ENCODE measurements around the gene SNX21.
"Not testable (repeated sequence)": the region's sequence is repeated elsewhere in the genome, so short reads cannot be mapped to it uniquely, and the experiment has no call there.

Gene SNX21

DNA sequence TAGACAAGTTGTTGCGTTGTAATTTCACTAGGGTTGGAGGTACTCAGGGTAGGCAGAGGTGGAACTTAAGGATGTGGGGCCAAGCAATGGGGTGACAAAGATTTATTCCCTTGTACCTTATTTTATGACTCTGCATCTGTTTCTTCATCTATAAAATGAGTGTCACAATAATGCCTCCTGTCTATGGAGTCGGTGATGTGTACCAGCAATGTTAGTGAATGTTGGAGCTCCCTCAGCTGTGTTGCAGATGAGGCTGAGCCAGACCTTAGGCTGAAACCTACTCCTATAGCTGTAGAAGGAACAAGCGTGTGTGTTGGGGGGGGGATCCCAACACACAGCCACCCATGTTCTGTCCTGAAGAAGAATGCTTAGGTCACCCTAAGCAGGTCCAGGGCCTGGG lies 16.6 kb upstream of the SNX21 start:
- H3K4me3 Mint-ChIP-seq: no peak overlapping the region
- H3K4me1 Mint-ChIP-seq: peaks cover 21% of the 10 kb centered on the region
- H3K27ac Mint-ChIP-seq: no peak overlapping the region
- H3K27me3 Mint-ChIP-seq: peaks cover 13% of the 10 kb centered on the region
- H3K36me3 Mint-ChIP-seq: peaks cover 3% of the 10 kb centered on the region
- no peaks in the 10 kb centered on the region for H3K9me3 Mint-ChIP-seq
- no peak for ATAC-seq

DNA sequence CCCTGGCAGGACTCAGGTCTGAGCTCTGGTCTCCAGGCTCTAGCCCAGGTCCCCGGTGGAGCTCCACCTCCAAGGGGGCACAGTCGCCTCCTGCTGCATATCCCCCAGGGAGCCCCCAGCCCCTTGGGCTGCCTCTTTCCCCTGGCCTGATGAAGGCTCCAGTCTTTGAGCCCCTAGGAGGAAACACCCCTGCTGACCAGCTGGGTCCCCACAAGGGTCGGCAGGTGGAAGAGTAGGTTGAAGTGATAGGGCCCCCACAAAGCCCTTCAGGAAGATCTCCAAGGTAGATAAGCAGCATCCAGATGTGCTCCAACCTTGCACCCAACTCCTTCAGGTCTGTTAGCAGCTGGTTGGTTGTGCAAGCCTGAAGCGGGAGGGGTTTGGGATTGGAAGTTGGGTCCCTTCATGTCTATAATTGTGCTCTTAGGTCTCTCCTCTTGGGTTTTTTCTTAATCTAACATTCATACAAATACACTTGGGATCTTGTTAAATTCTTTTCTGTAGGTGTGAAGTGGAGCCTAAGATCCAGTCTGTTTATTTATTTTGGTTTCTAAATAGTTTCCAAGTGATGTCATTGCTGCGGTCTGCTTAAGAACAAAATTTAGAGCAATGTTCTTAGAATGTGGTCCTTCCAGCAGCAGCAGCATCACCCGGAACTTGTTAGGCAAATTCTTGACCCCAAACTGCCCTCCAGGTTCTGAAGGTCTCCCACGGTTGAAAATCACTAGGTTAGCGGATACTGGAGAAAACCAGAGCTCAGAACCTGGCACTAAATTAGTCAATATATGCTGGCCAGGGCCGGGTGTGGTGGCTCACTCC lies 16.0 kb upstream of the SNX21 start:
- Mint-ChIP-seq H3K9me3 (no peaks in the 10 kb centered on the region), H3K4me1 (peaks cover 18% of the 10 kb centered on the region), H3K36me3 (no peaks in the 10 kb centered on the region), H3K27ac (no peak overlapping the region), H3K27me3 (peaks cover 10% of the 10 kb centered on the region), H3K4me3 (no peak overlapping the region)
- ATAC-seq: no peak

DNA sequence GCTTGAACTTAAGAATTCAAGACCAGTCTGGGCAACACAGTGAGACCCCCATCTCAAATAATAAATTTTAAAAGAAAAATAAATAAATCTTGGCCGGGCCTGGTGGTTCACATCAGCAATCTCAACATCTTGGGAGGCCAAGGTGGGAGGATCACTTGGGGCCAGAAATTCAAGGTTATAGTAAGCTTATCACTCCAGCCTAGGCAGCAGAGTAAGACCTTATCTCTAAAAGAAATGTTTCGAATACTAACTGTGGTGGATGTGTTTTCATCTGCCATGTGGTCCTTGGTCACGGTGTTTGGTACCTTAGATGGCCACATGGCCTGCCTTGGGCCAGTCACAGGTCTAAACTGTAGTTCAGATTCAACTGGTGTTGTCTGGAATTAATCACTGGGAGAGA lies 15.4 kb upstream of the SNX21 start:
- no peaks in the 10 kb centered on the region for H3K36me3 Mint-ChIP-seq
- no peak for ATAC-seq
- H3K27ac Mint-ChIP-seq: no peak overlapping the region
- H3K4me3 Mint-ChIP-seq: no peak overlapping the region
- H3K4me1 Mint-ChIP-seq: peaks cover 18% of the 10 kb centered on the region
- peaks cover 10% of the 10 kb centered on the region for H3K27me3 Mint-ChIP-seq
- no peaks in the 10 kb centered on the region for H3K9me3 Mint-ChIP-seq

DNA sequence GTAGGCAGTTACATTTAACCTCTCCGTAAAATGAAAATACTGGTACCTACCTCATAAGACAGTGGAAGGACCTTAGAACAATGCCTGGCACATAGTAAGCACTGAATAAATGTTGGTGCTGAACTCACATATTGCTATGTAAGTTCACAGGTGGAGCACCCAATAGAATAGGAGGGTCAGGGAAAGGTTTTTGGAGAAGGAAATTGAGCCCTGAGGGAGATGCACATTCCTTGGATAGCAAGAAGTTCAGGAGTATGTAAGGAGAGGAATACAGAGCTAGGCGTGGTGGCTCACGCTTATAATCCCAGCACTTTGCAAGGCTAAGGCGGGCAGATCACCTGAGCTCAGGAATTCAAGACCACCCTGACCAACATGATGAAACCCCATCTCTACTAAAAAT lies 14.1 kb upstream of the SNX21 start:
- Mint-ChIP-seq H3K9me3 (no peaks in the 10 kb centered on the region), H3K27me3 (peaks cover 18% of the 10 kb centered on the region), H3K4me1 (peaks cover 26% of the 10 kb centered on the region), H3K36me3 (no peaks in the 10 kb centered on the region), H3K4me3 (no peak overlapping the region), H3K27ac (no peak overlapping the region)
- ATAC-seq: no peak

DNA sequence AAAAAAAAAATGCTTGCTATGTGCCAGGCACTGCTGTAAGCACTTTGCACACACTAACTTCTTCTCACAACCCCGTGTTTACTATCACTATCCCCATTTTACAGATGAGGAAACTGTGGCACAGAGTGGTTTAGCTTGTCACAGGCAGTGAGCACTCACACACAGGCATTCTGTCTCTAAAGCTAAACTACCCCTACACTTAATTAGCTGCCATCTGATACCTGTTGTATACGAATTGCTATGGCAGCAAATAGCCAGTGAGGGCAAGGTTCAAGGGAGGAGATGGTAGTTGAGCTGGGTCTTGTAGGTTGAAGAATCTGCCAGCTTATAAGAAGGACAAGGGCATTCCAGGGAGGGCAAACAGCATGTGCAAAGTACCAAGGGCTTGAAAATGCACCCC lies 11.7 kb upstream of the SNX21 start:
- Mint-ChIP-seq H3K4me3 (no peak overlapping the region), H3K27ac (no peak overlapping the region), H3K36me3 (no peaks in the 10 kb centered on the region), H3K27me3 (peaks cover 22% of the 10 kb centered on the region), H3K9me3 (no peaks in the 10 kb centered on the region), H3K4me1 (peaks cover 32% of the 10 kb centered on the region)
- no peak for ATAC-seq

DNA sequence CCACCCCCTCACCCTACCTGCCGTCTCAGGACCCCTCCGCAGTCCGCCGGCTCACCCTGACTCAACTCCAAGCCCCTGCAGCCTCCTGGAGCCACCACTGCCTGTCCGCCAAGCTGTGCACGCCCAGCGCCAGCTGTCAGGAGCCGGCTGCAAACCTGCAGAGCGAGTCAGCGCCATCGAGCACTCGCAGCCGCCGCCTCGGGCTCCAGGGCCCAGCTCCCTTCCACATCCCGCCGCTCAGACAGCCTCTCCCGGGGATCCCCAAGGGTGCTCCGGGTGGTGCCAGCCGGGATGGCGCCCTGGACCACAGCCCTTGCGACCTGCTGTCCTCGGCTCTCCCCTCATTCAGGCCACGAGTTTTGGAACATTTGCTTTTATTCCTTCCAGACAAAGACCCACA lies 10.7 kb upstream of the SNX21 start:
- H3K4me1 Mint-ChIP-seq: peaks cover 32% of the 10 kb centered on the region
- ATAC-seq: no peak
- no peaks in the 10 kb centered on the region for H3K9me3 Mint-ChIP-seq
- H3K27ac Mint-ChIP-seq: no peak overlapping the region
- H3K36me3 Mint-ChIP-seq: no peaks in the 10 kb centered on the region
- H3K27me3 Mint-ChIP-seq: peaks cover 22% of the 10 kb centered on the region
- peak overlapping the region; percentile 50 for H3K4me3 Mint-ChIP-seq

DNA sequence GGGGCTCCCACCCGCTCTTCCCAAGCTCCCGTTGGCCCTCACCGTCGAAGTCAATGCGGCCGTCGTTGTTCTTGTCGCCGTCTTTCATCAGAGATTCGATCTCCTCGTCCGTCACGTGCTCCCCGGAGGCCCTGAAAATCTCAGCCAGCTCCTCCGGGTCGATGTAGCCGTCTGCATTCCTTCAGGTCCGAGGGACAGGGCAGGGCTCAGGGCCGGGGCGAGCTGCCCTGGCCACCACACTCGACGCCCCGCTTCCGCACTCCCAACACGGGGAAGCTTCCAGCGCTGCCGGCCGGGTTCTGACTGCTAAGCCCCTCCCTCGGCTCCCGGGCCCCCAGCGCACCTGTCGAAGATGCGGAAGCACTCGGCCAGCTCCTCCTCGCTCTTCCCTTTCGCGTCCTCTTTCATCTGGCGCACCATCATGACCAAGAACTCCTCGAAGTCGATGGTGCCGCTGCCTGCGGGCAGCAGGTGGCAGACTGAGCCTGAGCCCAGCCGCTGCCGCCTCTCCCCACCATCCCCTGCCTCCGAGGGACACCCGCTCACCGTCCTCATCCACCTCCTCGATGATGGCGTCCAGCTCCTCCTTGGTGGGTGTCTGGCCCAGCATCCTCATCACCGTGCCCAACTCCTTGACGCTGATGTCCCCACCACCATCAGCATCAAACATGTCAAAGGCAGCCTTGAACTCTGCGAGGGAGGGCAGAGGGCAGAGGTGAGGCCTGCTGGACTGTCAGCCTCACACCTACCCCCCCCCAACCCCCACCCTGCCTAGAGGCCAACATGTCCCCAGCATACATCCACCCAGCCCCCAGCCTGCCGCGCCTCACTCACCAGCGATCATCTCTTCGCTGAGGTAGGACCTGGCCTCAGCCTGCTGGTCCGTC lies 9.4 kb upstream of the SNX21 start:
- no peaks in the 10 kb centered on the region for H3K9me3 Mint-ChIP-seq
- H3K4me1 Mint-ChIP-seq: peaks cover 32% of the 10 kb centered on the region
- peak overlapping the region; percentile 79 for H3K4me3 Mint-ChIP-seq
- ATAC-seq: peak; percentile 69
- peaks cover 22% of the 10 kb centered on the region for H3K27me3 Mint-ChIP-seq
- no peaks in the 10 kb centered on the region for H3K36me3 Mint-ChIP-seq
- H3K27ac Mint-ChIP-seq: peak overlapping the region; percentile 83

DNA sequence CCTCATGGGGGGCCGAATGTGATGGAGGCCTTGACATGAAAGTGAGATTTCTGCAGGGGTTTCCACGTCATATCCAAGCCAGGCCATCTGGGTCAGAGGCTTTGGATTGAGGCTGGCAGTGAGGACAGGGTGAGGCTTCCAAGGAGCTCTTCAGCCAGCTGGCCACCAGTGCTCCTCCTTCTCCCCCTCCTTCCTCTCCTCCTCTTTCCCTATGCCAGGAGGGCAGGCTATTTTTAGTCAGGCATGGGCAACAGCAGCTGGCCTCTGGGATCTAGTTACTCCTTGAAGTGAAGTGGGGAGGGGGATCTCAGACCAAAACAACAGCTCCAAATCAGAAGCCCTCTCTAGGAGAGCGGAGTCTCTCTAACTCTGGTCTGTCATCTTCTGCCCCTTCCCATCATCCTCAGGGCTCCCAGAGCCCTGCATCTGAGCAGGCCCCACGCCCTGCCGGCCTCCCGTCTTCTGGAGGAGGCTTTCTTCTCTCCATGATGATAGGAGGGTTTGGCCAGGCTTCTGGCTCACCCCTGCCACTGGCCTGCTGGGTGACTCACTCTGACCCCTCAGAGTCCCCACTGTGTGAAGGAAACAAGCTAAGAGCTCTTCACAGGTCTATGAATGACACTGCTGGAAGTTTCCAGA lies 7.1 kb upstream of the SNX21 start:
- no peak overlapping the region for H3K4me3 Mint-ChIP-seq
- H3K36me3 Mint-ChIP-seq: no peaks in the 10 kb centered on the region
- peaks cover 22% of the 10 kb centered on the region for H3K27me3 Mint-ChIP-seq
- H3K27ac Mint-ChIP-seq: no peak overlapping the region
- ATAC-seq: no peak
- peaks cover 26% of the 10 kb centered on the region for H3K4me1 Mint-ChIP-seq
- H3K9me3 Mint-ChIP-seq: no peaks in the 10 kb centered on the region

DNA sequence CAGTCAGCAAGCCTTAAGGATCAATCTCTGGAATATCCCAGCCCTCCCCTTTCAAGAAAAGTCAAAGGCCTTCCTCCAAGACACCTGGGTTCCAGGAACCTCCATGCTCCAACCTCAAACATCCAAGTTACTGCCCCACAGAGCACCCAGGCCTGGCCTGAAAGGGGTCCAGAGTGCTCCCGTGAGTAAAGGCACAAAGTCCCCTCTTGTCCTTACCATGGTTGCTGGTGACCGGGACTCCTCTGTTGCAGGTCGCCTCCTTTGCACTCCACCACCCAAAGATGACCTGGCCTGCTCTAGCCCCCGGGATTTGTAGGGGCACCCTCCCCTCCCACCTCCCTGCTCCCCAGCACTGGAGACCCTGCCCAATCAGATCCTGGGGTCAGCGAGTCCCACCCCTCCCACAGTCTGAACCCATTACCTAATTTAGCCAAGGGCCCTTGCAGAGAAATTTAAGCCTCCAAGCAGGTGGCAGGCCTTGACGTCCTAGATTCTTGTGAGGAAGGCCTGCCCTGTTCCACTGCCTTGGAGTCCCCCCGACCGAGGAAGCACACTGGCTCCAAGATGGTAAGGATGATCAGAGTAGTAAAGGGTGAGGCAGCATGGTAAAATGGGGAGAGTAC lies 6.5 kb upstream of the SNX21 start, which contains the start of gene TNNC2:
Gene TNNC2 (minus strand): TSS at position 283 of the 623 bp plus-strand sequence. CDS start 64 bp downstream, at position 219.
- Mint-ChIP-seq H3K4me1 (peaks cover 26% of the 10 kb centered on the region), H3K27me3 (peaks cover 22% of the 10 kb centered on the region), H3K36me3 (no peaks in the 10 kb centered on the region), H3K9me3 (no peaks in the 10 kb centered on the region), H3K27ac (no peak within 1 kb of the TSS), H3K4me3 (no peak within 1 kb of the TSS)
- no peak for ATAC-seq

DNA sequence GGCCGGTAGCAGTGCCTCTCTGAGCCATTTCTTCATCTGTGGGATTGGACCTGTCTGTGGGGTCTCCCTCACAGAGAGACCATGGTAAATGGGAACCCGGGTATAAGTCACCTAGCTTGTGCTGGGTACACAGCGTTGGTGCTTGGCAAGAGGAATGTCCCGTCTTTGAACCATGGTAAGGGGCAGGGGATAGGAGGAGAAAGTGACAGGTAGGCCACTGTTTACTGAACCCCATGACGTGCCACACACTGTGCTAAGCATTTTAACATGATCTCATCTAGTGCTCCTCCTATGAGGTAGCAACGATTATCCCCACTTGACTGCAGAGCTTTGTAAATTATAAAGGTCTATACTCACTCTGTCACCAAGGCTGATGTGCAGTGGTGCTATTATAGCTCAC lies 5.9 kb upstream of the SNX21 start:
- Mint-ChIP-seq H3K9me3 (no peaks in the 10 kb centered on the region), H3K27me3 (peaks cover 21% of the 10 kb centered on the region), H3K4me3 (no peak overlapping the region), H3K27ac (no peak overlapping the region), H3K4me1 (peaks cover 23% of the 10 kb centered on the region), H3K36me3 (no peaks in the 10 kb centered on the region)
- no peak for ATAC-seq

DNA sequence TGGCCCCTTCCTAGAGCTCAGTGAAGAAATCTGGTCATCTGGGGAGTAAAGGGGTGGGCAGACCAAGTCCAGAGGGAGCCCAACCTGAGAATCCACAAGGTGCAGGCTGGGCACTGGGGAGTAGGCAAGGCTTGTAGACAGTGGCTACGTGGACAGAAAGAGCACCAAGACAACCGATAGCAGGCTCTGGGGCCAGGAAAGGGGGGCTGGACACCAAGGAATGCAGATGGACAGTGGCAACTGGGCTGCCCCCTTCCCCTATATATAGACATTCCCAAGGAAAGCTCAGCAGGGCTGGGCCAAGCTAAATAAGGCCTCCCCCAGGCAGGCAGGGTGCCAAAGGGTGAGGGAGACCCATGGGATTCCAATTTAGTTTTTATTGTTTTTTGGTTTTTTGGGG lies 5.0 kb upstream of the SNX21 start:
- peaks cover 25% of the 10 kb centered on the region for H3K4me1 Mint-ChIP-seq
- ATAC-seq: no peak
- peaks cover 13% of the 10 kb centered on the region for H3K27me3 Mint-ChIP-seq
- no peaks in the 10 kb centered on the region for H3K36me3 Mint-ChIP-seq
- H3K9me3 Mint-ChIP-seq: no peaks in the 10 kb centered on the region
- no peak overlapping the region for H3K27ac Mint-ChIP-seq
- no peak overlapping the region for H3K4me3 Mint-ChIP-seq

DNA sequence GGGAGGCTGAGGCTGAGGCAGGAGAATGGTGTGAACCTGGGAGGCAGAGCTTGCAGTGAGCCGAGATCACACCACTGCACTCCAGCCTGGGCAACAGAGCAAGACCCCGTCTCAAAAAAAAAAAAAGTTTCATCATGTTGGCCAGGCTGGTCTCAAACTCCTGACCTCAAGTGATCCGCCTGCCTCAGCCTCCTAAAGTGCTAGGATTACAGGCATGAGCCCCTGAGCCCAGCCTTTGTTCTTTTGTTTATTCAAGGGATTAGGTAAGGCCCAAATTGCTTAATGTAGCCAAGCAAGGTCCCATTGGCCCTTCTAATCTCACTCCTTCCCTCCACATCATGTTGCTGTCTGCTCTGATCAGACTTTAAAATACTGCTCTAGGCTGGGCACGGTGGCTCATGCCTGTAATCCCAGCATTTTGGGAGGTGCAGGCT lies 3.9 kb upstream of the SNX21 start:
- not testable (repeated sequence) for H3K36me3 Mint-ChIP-seq

DNA sequence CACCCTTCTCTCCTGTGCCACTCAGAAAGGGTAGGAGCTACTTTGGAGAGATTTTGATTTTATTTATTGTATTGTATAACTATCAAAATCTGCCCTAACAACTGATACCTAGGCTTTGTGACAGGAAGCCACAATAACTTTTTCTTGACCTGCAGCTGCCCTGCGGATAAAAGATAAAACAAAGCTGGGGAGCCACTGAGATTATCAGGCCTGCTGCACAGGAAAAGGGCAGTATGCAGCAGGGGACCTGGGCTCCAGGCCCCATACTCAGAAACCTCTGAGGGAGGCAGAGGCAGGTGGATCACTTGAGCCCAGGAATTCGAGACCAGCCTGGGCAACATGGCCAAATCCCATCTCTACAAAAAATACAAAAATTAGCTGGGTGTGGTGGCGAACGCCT lies 980 bp upstream of the SNX21 start:
- Mint-ChIP-seq H3K9me3 (no peaks in the 10 kb centered on the region), H3K36me3 (no peaks in the 10 kb centered on the region), H3K27ac (peak overlapping the region; percentile 69), H3K4me3 (peak overlapping the region; percentile 79), H3K27me3 (no peaks in the 10 kb centered on the region), H3K4me1 (peaks cover 10% of the 10 kb centered on the region)
- ATAC-seq: no peak

More for the DNA sequence above, 3.9 kb upstream of the SNX21 start:
- not testable (repeated sequence) for H3K27me3 Mint-ChIP-seq, H3K4me3 Mint-ChIP-seq, H3K27ac Mint-ChIP-seq, H3K9me3 Mint-ChIP-seq, ATAC-seq
- H3K4me1 Mint-ChIP-seq: peaks cover 14% of the 10 kb centered on the region

DNA sequence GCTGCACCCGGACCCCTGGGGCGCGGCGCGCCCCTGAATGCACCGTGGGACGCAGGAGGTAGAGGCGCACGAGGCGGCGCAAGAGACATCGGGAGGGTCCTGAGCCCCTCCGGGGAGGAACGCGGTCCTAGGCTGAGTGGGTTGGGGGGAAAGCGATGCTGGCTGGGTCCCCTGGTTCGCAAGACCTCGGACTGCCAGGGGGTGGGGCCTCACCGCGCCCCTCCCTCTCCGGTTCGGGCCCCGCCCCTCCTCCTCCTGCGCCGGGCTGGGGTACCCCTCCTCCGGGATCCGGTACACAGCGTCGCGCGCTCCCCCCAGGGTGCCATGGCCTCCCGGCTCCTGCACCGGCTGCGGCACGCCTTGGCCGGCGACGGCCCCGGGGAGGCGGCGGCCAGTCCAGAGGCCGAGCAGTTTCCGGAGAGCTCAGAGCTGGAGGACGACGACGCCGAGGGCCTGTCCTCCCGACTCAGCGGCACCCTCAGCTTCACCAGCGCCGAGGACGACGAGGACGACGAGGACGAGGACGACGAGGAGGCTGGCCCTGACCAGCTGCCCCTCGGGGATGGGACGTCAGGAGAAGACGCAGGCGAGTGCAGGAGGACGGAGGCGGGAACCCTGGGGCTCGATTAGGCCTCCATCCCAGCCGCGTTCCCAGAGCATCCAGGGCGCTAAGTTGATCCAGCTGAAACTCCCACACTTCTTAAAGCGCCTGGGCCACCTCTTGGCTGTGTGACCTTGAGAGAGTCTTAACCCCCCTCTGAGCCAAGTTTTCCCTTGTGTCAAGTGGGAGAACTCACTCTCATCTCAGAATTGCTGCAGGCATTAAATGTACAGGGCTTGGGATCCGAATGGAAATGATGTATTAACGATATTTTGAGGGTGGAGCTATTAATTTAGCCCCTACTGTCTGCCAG lies 541 bp downstream of the SNX21 start:
- Mint-ChIP-seq H3K4me3 (peak overlapping the region; percentile 79), H3K9me3 (no peaks in the 10 kb centered on the region), H3K36me3 (no peaks in the 10 kb centered on the region), H3K4me1 (peaks cover 10% of the 10 kb centered on the region), H3K27me3 (no peaks in the 10 kb centered on the region), H3K27ac (peak overlapping the region; percentile 69)
- peak; percentile 82 for ATAC-seq
